HG03460 (cell line): Measurements from ENCODE around the gene REXO5.

Source experiments
- ATAC-seq: cut with Tn5 transposase; IDR thresholded peaks from one replicate; pipeline ENCODE4 v1.9.1; 2021; ENCODE audit not compliant: unreplicated experiment

The REXO5 gene

DNA sequence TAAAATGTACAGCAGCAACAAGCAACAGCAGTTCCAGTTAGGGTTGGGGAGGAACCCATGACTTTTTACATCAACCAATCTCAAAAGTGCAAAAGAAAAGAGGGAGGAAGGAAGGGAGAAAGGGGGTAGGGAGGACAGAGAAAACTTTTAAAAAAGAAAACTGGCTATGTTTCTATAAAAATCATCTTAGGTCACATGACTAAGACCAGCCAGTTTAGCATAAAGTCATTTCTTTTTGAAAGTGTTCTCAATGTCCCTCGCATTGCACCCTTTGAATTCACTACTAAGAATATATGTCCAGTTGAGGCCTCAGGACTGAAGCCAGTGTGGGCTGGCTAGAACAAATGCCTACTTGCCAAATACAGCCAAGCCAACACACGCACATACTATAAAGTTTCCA, 64.9 kb downstream of the REXO5 start:
- no peak for ATAC-seq

DNA sequence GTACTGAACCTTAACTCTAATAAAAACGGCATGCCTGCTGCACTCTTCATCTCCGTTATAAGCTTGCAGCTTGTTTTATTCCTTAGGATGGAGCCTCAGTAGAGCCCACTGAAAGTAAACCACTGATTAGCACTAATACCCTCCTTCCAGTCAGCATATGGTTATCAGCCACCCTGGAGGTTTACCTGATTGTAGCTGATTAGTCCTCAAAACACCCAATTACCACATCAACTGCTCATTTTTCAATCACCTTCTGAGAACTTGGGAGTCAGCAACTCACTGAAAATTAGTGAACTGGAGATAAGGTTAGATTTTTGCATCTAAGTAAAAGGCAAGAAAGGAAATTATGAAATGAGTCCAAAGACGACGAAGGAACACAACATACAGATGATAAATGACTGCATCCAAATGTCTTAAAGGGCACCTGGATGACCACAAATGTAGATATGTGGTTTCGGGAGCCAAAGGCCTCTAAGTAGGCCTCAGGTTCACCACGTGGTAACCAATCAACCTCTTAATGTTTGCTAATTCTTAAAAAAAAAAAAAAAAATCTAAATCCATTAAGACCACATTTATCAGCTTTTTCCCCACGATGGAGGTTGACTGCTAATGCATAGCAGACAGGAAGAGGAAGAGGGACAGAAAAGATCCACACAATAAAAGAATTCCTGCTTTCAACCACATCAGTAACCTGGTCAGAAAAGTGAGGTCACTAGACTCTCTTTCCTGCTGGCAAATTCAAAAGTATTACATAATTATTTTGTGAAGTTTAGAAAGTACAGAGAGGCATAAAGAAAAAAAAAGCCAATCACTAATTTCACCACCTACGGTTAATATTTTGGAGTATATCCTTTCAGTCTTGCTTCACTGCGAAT, 65.9 kb downstream of the REXO5 start:
- ATAC-seq = no peak

DNA sequence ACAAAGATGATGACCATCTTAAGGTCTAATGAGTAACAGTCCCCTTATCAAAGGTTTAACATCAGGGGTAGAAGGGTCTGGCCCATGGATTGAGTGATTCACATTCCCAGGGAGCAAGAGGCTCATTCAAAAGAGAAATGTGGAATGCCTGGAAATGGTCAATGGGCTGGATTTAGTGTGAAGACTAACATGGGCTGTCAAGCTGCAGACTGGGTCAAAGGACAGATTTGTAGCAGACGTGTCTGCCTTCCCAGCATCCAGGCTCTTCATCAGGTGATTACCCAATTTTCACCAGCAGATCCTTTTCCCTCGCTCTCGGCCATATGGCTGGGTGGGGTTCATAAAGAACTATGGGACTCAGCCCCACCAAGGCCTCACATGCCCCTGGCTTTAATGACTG, 67.0 kb downstream of the REXO5 start:
- ATAC-seq = no peak

DNA sequence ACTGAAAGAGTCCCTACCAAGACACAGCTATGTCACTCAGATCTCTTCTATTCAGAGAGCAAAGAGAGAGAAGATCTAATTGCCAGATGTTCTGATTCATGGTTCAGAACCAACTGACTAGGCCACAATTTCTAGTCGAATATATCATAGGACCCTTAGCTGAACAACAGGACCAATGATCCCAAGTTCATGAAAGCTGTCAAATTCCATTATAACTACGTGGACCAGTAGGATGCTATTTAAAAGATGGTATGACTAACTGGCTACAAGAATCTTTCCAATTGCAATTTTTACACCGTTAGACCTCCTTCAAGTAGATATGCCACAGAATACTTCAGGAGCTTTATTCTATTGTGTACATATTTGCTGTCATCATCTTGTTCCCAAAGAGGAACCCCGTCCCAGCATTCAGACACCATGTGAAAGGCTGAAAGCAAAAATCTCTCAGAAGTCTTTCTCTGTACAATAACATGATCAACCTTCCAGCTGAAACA, 67.8 kb downstream of the REXO5 start:
- no peak for ATAC-seq

DNA sequence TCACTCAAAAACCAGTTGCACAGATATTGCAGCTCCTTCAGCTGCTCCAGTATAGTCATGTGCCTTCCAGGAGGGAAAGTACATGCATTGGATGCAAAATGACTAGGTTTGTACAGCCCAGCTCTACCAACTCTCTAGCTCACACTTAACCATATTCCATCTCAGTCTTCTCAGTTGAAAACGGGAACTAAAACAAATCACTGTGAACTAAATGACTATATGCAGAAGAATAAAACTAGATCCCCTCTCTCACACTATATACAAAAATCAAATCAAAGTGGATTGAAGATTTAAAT, 69.0 kb downstream of the REXO5 start:
- no peak for ATAC-seq

DNA sequence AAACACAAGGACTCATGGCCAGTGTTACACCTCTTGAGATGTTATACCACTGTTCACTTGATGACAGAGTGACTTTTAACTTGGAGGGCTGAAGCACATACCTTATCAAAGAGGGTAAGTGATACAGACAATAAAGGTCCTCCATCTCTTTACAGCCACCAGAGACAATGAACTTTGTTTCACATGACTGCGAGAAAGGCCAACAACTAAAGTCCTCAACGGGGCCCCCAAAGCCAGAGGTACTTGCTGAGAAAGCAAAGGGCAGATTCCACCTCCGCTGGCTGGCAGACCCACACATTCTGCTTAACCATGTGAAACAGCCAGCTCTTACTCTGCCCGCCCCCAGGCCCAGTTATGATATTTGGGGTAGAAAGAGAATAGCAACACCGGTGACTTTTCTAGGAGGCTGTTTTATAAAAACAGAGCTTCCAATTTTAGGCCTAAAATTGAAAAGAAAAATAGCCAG, 72.4 kb downstream of the REXO5 start:
- no peak for ATAC-seq

DNA sequence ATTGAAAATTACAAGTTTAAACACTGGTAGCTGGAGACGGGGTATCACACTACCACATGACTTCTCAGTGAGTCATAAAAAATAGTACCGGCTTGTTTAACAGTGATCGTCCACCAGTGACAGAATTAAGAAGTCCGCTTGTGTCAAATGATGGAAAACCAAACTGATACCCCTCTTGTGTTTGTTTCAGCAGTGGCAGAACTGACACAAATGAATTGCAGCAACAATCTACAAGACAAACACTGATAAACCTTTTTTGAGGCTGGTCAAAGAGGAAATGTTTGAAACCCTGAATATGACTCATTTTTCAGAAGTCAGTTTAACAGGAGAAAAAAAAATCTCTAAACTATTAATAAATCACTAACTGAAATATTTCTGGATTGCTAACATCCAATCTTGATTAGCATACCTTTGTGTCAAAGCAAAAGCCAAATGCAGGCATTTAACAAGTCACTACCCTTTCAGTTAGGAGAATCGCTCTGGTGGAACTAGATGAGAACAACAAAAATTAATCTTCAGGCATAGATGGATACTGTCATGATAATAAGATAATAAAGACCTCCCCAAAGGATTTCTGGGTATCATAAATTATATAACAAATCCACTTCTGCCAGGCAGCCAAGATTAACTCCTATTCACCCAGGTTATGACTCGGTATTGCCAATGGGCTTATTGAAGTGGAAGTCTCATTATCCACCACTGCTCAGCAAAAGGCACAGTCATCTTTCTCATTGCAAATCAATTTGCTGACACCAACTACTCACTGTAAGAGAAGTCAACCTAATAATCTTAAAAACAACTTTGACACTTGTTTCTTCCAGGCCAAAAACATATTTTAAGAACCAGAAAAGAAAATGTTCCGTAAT, 73.1 kb downstream of the REXO5 start:
- no peak for ATAC-seq

DNA sequence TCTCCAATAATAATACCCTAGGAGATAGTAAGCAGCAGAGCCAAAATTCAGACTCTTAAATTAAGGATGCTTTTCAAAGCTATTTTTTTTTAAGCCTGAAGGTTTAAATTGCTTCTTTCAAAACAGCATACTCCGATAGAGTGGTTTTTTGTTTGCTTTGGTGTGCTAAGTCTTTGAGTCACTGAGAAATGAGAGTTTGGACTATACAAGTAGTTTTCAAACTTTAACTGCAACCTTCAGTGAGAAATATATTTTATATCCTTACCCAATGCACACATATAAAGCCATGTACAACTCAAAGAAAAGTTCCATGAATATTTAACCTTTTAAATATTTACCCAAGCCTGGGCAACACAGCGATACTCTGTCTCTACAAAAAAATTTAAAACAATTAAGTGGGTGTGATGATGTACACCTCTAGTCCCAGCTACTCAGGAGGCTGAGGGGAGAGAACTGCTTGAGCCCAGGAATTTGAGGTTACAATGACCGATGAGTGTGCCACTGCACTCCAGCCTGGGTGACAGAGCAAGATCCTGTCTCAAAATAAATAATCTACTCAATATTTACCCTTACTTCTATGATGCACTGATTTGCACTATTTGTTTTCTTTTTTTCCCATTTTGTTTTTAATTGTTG, 74.7 kb downstream of the REXO5 start:
- no peak for ATAC-seq

DNA sequence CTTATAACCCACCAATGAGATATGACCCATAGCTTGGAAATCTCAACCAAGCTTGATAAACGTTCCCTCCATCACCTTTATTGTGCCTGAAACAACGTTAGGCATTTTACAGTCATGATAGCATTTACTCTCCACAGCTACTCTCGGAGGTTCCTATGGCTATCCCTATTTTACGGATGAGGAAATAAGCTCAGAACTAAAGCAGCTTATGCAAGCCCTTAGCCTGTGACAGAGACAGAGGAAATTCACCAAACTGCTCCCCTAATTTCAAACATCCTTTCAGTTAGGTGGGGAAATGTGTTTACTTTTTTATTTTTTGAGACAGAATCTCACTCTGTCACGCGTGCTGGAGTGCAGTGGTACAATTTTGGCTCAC, 75.2 kb downstream of the REXO5 start:
- no peak for ATAC-seq

DNA sequence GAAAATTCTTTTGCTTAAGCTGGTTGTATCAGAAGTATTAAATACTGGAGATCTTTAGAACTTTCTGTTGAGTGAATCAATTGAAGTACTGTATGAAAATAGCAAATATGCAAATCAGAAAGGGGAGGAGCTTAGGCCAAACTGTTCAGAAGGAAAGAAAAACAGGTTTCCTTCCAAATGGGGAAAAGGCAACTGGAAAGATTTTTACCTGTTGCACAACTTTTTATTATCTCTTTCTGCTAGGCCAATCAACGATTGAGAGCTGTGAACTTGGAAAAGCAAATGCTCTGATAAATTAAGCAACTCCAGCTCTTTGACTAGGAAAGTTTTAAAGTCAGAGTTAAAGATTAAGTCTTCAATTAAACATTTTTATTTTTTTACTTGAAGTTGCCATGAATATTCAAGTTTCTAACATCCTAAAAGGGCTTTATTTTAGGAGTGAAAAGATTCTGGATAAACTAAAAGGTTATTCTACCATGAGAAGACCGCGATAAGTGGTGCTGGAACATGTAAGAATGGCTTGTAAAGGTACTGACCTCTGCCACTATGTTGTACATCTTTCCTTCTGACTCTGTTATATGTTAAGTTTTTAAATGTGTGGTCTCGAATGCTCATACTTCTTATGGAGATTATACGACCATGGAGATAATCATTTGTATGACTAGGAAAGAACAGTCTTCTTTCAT, 77.4 kb downstream of the REXO5 start:
- ATAC-seq = no peak

DNA sequence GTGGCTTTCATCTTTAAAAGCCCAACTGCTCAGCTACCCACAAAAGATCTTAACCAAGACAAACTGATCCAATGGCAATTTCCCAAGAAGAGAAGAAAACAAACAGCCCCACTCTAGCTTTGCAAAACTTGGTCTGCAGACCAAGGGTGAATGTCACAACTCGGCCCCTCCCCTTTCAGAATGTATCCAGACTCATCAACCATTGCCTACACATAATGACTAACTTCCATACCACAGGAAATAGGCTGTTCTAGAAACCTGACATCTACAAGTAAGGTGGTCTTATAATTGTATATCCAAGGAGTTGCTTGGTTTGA, 77.9 kb downstream of the REXO5 start:
- ATAC-seq = no peak

DNA sequence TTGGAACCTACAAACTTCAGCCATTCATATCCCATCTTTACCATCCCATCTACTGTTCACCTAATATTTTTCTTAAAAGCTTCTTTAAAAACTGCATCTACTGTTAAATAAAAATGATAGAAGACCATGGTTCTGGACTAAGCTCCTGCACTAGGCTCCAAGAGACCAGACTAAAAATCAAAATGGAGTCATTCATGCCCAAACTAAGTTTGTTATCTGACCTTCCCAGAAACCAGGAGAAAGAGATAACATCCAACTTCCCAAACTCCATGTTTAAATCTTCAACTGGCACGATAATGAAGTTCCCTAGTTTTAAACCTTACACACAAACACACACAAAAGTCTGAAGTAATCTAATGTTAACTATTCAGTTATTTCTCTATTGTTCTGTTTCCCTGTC, 80.0 kb downstream of the REXO5 start:
- no peak for ATAC-seq

DNA sequence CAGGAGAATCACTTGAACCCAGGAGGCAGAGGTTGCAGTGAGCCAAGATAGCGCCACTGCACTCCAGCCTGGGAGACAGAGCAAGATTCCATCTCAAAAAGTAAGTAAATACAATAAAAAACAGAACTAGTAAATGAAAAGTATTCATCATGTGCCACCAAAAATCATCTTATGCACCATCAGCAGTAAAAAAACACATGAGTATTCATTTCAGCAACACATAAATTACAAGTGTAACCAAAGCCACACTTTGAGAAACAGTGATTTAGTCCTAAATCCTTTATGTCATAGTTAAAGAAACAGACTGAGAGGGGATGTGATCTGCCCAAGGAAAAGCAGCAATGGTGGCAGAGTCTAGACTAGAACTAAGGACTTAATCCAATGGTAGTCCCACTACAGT, 80.9 kb downstream of the REXO5 start:
- no peak for ATAC-seq

DNA sequence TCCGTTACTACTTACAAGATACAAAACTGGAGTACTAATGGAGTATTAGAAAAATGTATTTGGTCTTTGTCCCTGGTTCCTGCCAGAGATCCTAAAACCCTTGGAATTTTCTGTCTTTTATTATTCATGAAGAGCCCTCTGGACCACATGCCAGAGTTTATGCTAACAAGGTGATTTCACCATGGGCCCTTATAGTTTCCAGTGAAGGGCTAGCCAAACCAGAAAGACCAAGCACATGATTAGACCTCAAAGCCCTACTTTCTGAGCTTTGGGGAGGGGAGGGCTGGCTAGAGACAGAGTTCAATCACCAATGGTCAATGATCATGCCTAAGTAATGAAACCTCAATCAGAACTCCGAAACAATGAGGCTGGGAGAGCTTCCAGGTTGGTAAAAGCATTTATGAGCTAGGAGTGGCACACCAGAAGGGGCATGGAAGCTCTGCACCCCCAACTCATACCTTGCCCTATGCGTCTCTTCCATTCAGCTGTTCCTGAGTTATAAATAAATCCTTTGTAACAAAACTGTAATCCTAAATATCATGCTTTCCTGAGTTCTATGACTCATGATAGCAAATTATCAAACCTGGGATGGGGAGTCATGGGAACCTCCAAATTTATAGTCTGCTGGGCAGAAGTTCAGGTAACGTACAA, 83.4 kb downstream of the REXO5 start:
- no peak for ATAC-seq

DNA sequence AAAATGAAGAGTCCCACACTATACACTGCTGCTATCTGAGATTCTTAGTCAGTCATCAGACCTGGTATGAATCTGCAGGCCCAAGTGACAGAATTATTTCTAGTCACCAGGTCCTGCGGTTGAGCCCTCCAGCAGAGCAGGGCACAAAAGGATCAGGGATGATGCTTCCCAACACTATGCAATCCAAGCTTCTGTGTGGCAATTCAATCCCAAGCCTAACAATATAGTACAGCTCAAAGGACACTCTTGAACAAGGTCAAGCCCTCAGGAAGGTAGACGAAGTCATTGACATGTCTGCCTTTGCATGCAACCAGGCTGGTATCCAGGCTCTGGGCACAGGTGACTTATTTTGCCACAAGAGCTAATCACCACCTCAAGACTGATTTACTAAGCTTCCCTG, 88.1 kb downstream of the REXO5 start:
- ATAC-seq = no peak

DNA sequence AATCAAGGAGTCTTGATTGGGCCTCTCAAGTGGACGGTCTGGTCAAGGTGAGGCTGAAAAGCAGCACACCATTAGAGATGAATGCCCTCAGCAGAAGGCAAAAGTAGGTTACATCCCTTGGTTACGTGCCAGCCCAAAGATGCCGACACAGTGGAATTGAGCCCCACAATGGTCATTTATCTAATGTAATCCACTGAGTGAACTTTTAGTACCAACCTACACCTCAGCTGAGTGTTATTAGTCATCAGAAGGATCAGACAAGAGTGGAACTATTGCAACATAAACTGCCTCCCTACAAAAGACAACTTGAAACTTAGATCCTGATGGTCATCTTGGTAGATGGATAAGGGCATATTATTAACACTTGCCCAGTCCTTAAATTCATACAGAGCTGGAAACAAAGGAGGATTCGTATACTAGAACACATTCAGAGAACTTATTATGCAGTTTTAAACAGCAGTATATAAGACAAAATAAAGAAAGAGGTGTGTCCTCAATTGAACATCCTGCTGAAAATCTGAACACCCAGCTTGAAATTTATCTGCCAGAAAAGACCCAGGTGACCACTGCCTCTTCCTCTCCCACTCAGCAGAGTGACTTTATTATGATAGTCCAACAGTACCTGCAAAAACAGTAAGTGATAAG, 91.0 kb downstream of the REXO5 start:
- no peak for ATAC-seq

DNA sequence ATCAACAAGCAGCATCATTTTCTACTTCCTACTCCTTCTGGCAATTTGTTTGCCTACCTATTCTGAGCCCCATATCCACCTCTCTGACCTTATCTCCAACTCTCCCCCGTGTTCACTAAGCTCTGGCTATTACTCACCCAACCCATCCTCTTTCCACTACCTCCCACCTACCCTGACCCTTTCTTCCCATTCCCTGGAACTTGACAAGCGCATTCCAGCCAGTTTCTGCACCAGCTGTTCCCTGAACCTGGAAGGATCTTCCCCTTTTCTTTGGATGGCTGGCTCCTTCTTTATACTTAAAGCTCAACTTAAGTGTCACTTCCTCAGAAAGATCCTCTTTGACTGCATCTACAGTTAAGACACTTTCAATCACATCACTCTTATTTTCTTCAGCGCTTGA, 91.6 kb downstream of the REXO5 start:
- no peak for ATAC-seq

DNA sequence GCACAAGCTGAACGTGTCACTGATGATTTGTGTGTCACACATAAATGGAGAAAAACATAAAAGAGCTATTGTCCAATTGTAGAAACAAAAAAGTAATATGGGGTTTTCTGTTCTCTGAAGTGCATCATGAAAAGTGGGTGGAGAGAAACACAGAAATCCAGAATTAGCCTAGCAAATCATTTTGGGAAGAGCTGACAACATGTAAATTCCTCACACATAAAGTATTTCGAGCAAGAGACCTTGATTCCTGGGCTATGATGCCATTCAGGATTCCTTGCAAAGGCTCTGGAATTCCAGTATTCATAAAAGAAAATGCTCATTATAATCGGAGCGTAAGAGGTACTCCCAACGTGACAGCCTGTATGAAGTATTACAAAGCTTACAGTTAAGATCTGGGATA, 92.7 kb downstream of the REXO5 start:
- ATAC-seq = no peak
